OCI-LY1 (cell line): ENCODE results near the gene SAXO2.
"Not testable (repeated sequence)": the region's sequence is repeated elsewhere in the genome, so short reads cannot be mapped to it uniquely, and the experiment has no call there.

ENCODE experiments used
- H2AFZ ChIP-seq: fragments of 200-600 bp; sonication (generic), shearing (Covaris generic); 2 replicates; pipeline ENCODE4 v1.6.0; 2014; ENCODE audit warnings: antibody characterized with exemption, mild to moderate bottlenecking, low read length
- H3F3A ChIP-seq: fragments of 200-600 bp; sonication (generic), shearing (Covaris generic); 2 replicates; pipeline ENCODE4 v1.6.0; 2014; ENCODE audit warnings: mild to moderate bottlenecking, antibody characterized with exemption, low read length, moderate library complexity; ENCODE audit not compliant: insufficient read depth
- H3K27ac ChIP-seq: fragments of 200-600 bp; sonication (generic); 2 replicates; pipeline ENCODE4 v1.5.1; 2014; ENCODE audit warnings: low read length, mixed run types, mild to moderate bottlenecking, low read depth; ENCODE audit not compliant: poor library complexity, severe bottlenecking
- H3K27me3 ChIP-seq: fragments of 200-600 bp; sonication (generic); 2 replicates; pipeline ENCODE4 v1.6.0; 2014; ENCODE audit warnings: antibody characterized with exemption, mild to moderate bottlenecking, low read length, moderate library complexity; ENCODE audit not compliant: insufficient read depth
- H3K36me3 ChIP-seq: fragments of 200-600 bp; sonication (generic); 2 replicates; pipeline ENCODE4 v1.6.1; 2014; ENCODE audit warnings: mild to moderate bottlenecking, antibody characterized with exemption, low read length, moderate library complexity, mixed read lengths; ENCODE audit not compliant: insufficient read depth
- H3K4me1 ChIP-seq: fragments of 200-600 bp; sonication (generic); 2 replicates; pipeline ENCODE4 v1.5.1; 2014; ENCODE audit warnings: mild to moderate bottlenecking, low read length, moderate library complexity; ENCODE audit not compliant: insufficient read depth, severe bottlenecking
- H3K4me2 ChIP-seq: fragments of 200-600 bp; sonication (generic), shearing (Covaris generic); 2 replicates; pipeline ENCODE4 v1.6.1; 2014; ENCODE audit warnings: low read length
- H3K4me3 ChIP-seq: fragments of 200-600 bp; sonication (generic); 2 replicates; pipeline ENCODE4 v1.5.1; 2014; ENCODE audit warnings: low read length, low read depth, mild to moderate bottlenecking, mixed read lengths; ENCODE audit not compliant: poor library complexity, severe bottlenecking
- H3K79me2 ChIP-seq: fragments of 200-600 bp; shearing (Covaris generic); 2 replicates; pipeline ENCODE4 v1.6.1; 2016; ENCODE audit warnings: mixed run types, low read length, mixed read lengths; ENCODE audit not compliant: insufficient read depth
- H3K9ac ChIP-seq: fragments of 200-600 bp; sonication (generic), shearing (Covaris generic); 2 replicates; pipeline ENCODE4 v1.6.1; 2014; ENCODE audit warnings: mild to moderate bottlenecking, low read length, mixed read lengths
- H3K9me2 ChIP-seq: fragments of 200-600 bp; sonication (generic), shearing (Covaris generic); 2 replicates; pipeline ENCODE4 v1.6.1; 2014; ENCODE audit warnings: low read depth, mild to moderate bottlenecking, low read length, mixed read lengths
- H3K9me3 ChIP-seq: fragments of 200-600 bp; shearing (Covaris generic); 2 replicates; pipeline ENCODE4 v1.6.1; 2014; ENCODE audit warnings: low read length, mixed read lengths
- H4K20me1 ChIP-seq: fragments of 200-600 bp; sonication (generic), shearing (Covaris generic); 2 replicates; pipeline ENCODE4 v1.6.0; 2016; ENCODE audit warnings: mild to moderate bottlenecking, low read length; ENCODE audit not compliant: insufficient read depth
- EZH2 ChIP-seq: fragments of 200-600 bp; sonication (generic), shearing (Covaris generic); IDR thresholded peaks from 2 replicates; pipeline ENCODE4 v1.8.0; 2017; ENCODE audit warnings: borderline replicate concordance, mixed run types, mild to moderate bottlenecking, antibody characterized with exemption, low read length, moderate library complexity, mixed read lengths
- TF ChIP-seq, protein P1 (sequence below): fragments of 200-600 bp; sonication (generic), shearing (Covaris generic); IDR thresholded peaks from 2 replicates; pipeline ENCODE4 v1.5.1; 2017; ENCODE audit warnings: mild to moderate bottlenecking, antibody characterized with exemption, low read length, moderate library complexity, mixed read lengths

SAXO2 gene

DNA sequence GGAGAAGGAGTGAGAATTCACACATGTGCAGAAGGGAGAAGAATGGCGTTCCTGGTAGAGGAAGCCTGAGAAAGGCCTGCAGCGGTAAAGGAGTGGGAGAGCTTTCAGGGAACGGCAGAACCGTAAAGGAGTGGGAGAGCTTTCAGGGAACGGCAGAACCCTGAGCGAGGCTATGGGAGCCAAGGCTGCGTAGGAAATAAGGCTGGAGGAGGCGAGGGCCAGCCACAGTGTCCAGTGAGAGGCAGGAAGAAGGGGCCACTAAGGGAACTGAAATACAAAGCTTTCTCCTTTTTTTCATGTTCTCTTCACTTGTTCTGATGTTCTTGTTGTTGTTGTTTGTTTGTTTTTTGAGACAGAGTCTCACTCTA, 45.1 kb downstream of the SAXO2 start:
- Histone ChIP-seq H3K4me1 (no peaks in the 10 kb centered on the region), H4K20me1 (no peaks in the 10 kb centered on the region), H3F3A (no peaks in the 10 kb centered on the region), H3K27ac (no peak overlapping the region), H3K9ac (no peak overlapping the region), H3K79me2 (no peaks in the 10 kb centered on the region), H3K9me2 (no peaks in the 10 kb centered on the region), H3K9me3 (no peaks in the 10 kb centered on the region), H3K36me3 (no peaks in the 10 kb centered on the region), H3K4me3 (no peak overlapping the region), H3K4me2 (no peak overlapping the region), H2AFZ (no peak overlapping the region), H3K27me3 (no peaks in the 10 kb centered on the region)
- TF ChIP-seq, protein P1, sequence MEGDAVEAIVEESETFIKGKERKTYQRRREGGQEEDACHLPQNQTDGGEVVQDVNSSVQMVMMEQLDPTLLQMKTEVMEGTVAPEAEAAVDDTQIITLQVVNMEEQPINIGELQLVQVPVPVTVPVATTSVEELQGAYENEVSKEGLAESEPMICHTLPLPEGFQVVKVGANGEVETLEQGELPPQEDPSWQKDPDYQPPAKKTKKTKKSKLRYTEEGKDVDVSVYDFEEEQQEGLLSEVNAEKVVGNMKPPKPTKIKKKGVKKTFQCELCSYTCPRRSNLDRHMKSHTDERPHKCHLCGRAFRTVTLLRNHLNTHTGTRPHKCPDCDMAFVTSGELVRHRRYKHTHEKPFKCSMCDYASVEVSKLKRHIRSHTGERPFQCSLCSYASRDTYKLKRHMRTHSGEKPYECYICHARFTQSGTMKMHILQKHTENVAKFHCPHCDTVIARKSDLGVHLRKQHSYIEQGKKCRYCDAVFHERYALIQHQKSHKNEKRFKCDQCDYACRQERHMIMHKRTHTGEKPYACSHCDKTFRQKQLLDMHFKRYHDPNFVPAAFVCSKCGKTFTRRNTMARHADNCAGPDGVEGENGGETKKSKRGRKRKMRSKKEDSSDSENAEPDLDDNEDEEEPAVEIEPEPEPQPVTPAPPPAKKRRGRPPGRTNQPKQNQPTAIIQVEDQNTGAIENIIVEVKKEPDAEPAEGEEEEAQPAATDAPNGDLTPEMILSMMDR: no peak
- TF ChIP-seq EZH2: no peak

DNA sequence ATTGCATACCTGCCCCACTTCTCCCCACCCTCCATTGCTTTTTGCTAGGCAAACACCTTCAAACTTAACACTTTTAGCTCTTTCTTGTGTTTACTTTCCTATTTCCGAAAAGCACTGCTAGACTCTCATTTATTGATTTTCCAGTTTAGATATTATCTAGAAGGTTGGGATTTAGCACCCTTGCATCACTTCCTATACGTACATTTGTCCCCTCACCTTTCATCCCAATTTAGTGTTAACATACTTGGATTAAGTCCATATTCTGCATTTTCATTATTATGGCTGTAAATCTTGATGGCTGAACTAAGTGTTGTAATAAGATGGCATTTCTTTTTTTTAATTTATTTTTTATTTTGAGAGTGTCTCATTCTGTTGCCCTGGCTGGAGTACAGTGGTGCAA, 47.2 kb downstream of the SAXO2 start:
- H3K4me2 ChIP-seq: no peak overlapping the region
- TF ChIP-seq, protein P1: no peak
- TF ChIP-seq EZH2: no peak
- H3K9me2 ChIP-seq: no peaks in the 10 kb centered on the region
- H3K36me3 ChIP-seq: no peaks in the 10 kb centered on the region
- H3K9ac ChIP-seq: no peak overlapping the region
- H4K20me1 ChIP-seq: no peaks in the 10 kb centered on the region
- no peak overlapping the region for H3K4me3 ChIP-seq
- no peaks in the 10 kb centered on the region for H3F3A ChIP-seq
- H2AFZ ChIP-seq: no peak overlapping the region
- H3K79me2 ChIP-seq: no peaks in the 10 kb centered on the region
- no peak overlapping the region for H3K27ac ChIP-seq
- H3K4me1 ChIP-seq: no peaks in the 10 kb centered on the region
- H3K27me3 ChIP-seq: no peaks in the 10 kb centered on the region
- no peaks in the 10 kb centered on the region for H3K9me3 ChIP-seq

DNA sequence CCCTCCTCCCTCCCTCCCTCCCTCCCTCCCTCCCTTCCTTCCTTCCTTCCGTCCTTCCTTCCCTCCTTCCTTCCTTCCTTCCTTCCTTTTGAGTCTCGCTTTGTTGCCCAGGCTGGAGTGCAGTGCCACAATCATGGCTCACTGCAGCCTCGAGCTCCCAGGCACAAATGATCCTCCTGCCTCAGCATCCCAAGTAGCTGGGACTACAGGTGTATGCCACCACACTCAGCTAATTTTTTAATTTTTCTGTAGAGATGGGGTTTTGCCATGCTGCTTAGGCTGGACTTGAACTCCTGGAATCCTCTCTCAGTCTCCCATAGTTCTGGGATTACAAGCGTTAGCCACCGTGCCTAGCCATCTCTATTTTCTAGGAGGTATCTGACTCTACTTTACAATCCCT, 48.7 kb downstream of the SAXO2 start:
- not testable (repeated sequence) for H3F3A ChIP-seq, H3K9me3 ChIP-seq, H4K20me1 ChIP-seq, H3K27me3 ChIP-seq, H3K27ac ChIP-seq, H2AFZ ChIP-seq, H3K4me2 ChIP-seq, H3K9ac ChIP-seq, H3K36me3 ChIP-seq, H3K9me2 ChIP-seq, H3K4me1 ChIP-seq, H3K79me2 ChIP-seq, H3K4me3 ChIP-seq

DNA sequence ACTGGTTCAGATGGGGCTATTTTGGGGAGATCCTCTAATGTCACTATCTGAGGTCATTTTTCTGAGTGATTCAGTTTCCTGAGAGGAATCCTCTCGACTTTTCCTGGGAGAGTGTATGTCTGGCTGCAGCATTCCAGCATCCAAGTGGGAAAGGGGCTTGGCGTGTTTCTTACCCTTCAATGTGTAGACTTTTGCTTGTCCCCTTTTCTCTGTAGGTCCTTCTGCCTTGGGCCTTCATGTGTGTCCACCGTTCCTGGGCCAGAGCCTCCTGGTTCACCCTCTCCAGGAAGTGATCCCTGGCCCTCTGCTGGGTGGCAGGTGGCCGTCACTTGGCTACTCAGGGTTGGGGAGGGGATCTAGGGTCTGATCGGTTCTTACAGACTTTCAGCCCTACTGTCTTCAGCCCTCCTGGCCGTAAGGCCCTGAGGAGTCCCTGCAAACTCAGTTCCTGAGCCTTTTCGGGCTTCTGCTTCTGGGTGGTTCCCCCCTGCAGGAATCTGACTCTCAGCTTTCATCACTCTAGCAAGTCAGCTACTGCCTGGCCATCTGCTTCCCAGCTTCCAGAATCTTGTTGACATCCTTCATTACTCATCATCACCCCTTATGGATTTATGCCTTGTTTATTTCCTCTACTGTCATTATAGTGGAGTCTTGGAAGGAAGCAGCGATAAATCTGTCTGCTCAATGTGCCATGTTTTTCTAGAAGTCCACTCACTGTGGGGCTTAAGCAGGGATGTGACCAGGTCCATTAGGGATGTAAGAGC, 50.1 kb downstream of the SAXO2 start:
- no peaks in the 10 kb centered on the region for H3K79me2 ChIP-seq
- H3K9ac ChIP-seq: no peak overlapping the region
- H3K4me3 ChIP-seq: no peak overlapping the region
- no peaks in the 10 kb centered on the region for H3K4me1 ChIP-seq
- no peaks in the 10 kb centered on the region for H4K20me1 ChIP-seq
- no peaks in the 10 kb centered on the region for H3F3A ChIP-seq
- H3K36me3 ChIP-seq: no peaks in the 10 kb centered on the region
- no peaks in the 10 kb centered on the region for H3K9me3 ChIP-seq
- no peak overlapping the region for H3K27ac ChIP-seq
- no peak overlapping the region for H2AFZ ChIP-seq
- H3K4me2 ChIP-seq: no peak overlapping the region
- no peaks in the 10 kb centered on the region for H3K9me2 ChIP-seq
- TF ChIP-seq EZH2: no peak
- TF ChIP-seq, protein P1: no peak
- H3K27me3 ChIP-seq: no peaks in the 10 kb centered on the region
